OCI-LY3 (cell line): ENCODE measurements around the gene KIAA1671.

Source experiments
- EZH2phosphoT487 ChIP-seq: fragments of 200-600 bp; shearing (Covaris generic); IDR thresholded peaks from 2 replicates; pipeline ENCODE4 v1.6.1; 2018; ENCODE audit warnings: antibody characterized with exemption, mixed run types, low read depth
- TF ChIP-seq, protein P1 (sequence below): fragments of 200-600, 300-600 bp; sonication (generic); IDR thresholded peaks from 2 replicates; pipeline ENCODE4 v1.5.1; 2014; ENCODE audit warnings: antibody characterized with exemption, low read length, low read depth

DNA sequence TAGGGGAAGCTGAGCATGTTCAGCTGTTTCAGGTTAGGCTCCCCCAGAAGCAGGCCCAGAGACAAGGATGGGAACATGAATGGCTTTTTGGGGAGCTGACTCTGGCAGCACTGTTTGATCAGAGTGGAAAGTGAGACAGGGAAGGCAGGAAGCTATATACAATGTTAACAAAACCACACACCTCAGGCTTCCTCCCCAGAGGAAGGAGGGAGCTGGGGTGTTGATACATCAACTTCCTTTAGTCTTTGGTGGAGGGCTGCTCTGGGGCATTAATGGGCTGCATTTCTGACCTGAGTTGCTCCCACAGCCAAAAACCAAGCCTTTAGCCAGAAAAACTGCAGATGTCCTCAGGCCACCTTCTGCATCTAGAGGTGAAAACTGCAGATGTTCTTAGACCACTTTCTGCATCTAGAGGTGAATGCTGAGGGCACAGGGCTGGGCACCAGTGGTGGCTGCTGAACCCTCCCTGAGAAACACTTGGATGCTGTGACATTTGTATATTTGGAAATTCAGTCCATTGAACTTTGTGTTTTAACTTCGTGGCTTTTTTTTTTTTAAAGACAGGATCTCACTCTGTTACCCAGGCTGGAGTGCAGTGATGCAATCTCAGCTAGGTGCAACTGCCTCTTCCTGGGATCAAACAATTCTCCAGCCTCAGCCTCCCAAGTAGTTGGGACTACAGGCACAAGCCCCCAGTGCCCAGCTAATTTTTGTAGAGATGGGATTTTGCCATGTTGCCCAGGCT, 49.9 kb downstream of the KIAA1671 start:
- TF ChIP-seq, protein P1, sequence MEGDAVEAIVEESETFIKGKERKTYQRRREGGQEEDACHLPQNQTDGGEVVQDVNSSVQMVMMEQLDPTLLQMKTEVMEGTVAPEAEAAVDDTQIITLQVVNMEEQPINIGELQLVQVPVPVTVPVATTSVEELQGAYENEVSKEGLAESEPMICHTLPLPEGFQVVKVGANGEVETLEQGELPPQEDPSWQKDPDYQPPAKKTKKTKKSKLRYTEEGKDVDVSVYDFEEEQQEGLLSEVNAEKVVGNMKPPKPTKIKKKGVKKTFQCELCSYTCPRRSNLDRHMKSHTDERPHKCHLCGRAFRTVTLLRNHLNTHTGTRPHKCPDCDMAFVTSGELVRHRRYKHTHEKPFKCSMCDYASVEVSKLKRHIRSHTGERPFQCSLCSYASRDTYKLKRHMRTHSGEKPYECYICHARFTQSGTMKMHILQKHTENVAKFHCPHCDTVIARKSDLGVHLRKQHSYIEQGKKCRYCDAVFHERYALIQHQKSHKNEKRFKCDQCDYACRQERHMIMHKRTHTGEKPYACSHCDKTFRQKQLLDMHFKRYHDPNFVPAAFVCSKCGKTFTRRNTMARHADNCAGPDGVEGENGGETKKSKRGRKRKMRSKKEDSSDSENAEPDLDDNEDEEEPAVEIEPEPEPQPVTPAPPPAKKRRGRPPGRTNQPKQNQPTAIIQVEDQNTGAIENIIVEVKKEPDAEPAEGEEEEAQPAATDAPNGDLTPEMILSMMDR, result no peak
- TF ChIP-seq EZH2phosphoT487, result no peak
